Stimulated activated naive CD4-positive, alpha-beta T cell treated with Interleukin-2 at 50 U/mL for 16 hours (primary cell): ENCODE measurements around the gene SORBS2.

ENCODE experiments used
- DNase-seq: peaks from one replicate; lab custom pipeline; 2025; lab: John Stamatoyannopoulos, UW

SORBS2 gene

DNA sequence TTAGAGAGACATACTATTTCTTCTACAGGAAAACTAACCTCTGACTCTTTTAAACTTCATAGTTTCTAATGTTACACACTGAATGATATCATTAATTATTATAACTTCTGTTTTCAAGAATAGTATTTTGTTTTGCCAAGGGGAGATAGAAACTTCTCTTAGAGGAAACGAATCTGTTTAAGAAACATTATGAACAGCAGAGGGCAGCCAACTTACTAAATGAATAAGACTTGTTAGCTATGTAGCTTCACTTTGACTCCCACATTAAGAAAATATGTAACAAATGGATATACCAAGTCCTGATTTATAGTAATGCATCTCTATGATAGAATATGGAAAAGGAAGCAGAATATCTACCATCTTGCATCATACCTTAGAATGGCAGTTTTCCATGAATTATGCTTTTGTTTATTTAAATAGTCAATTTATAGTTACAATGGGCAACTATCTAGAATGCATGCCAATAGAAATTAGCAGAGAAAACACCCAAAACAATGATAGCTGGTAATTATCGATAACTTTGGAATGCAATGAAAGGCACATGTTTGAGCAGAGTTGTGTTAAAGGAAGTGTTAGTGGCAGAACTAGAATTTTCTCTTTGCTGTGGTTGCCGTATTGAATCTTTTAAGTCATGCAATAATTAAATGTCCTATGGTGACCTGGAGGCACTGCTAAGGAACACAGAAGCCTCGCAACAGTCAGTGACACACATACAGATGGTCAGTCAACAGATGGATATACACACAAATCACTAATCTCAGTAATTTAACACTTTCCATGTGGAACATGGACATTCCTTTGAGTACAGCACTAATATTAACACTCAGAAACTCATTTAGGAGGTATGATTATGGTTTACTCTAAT lies 171.0 kb downstream of the SORBS2 start:
- DNase-seq: no peak

- no peak for DNase-seq
These were observed 173.3 kb downstream of the SORBS2 start for GRCh38 chr4:185638548-185639301.

- no peak for DNase-seq
These were observed 173.9 kb downstream of the SORBS2 start for GRCh38 chr4:185638093-185638492.

- no peak for DNase-seq
These were observed 174.7 kb downstream of the SORBS2 start for GRCh38 chr4:185637163-185637875.

- no peak for DNase-seq
These were observed 177.8 kb downstream of the SORBS2 start for GRCh38 chr4:185634066-185634652.

GRCh38 chr4:185626798-185627197 lies 185.2 kb downstream of the SORBS2 start:
- no peak for DNase-seq

DNA sequence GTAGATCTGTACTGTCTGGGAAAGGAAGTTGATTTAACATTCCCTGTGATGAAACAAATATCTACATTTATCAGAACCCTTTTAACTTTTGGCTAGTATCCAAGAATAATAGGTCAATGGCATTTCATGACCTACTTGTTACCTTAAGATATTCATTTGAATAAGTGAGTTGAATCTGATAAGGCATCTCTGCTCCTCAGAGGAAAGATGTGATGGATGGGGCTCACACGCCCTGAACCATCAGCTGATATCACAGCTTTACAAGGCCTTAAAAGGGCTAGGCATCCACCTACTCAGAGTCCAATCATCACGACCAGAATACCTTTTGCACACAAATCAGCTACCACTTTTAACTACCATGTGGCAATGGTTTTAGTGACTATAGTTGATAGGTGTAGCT lies 186.5 kb downstream of the SORBS2 start:
- DNase-seq: no peak

DNA sequence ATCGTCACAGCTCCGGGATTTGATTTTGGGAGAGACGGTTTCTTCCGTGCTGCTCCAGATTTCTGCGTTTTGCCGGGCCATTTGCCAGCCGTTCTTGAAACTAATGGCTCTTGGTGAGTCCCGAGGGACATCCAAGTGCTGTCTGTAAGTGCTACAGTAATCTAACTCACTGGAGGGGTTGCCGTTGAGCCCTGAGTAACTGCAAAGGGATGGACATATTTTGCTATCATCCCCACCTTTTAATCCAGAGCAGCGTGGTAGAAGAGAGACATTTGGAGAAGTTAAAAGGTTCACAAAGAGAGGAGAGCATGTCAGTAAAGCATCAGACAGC lies 187.8 kb downstream of the SORBS2 start:
- no peak for DNase-seq

DNA sequence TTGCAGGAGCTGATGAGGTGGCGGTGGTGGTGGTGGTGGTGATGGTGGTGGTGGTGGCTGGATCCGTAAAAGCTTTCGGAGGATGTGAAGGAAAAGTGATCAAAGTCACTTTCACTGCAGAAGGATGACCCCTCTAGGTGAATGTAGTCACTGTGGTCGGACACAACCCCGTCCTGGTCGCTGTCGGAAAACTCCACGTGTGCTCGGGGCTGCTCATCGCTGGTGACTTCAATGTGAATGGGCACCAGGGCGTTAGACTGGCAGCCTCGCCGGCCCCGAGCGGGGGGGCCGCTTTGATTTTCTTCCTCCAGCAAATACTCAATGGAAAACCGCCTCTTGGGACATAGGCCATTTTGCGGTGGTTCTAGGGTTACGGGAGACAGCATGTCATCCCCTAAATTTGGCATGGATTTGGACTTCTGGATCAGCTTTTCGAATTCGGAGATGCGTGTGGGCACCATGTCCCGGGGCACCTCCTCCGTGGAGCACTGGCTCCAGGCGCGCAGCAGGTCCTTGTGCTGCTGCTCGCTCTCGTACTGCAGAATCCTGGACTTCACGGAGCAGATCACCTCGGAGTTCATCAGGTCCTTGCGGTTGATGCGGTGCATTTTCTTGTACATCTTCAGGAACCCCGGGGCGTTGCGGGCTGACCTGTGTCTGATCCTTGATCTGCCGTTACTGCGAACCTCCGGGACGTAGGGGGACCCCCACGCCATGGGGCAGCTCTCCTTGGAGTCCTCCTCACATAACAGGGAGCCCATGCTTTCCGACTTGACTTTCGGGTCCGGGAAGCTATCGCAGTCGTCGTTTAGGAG lies 188.3 kb downstream of the SORBS2 start:
- DNase-seq: no peak

DNA sequence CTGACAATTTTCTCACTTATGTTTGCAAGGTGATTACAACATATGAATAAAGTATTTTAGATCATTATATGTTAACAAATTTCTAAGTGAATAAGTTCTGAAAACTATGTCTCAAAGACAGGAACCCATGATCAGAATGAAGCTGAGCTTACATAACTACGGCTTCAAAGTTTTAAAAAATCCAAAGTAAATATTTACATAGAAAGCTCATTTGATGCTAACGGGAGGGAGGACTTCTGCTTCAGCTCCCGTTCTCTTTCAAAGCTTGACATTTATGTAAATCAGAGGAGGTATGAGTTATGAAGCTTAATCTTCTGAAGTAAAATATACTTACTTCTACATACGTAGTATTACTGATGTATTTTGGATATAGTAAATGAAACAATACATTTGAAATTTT lies 203.8 kb downstream of the SORBS2 start:
- no peak for DNase-seq

GRCh38 chr4:185602397-185602796 lies 209.6 kb downstream of the SORBS2 start:
- DNase-seq: no peak

GRCh38 chr4:185600801-185601434 lies 211.1 kb downstream of the SORBS2 start:
- DNase-seq: no peak

GRCh38 chr4:185599553-185600243 lies 212.3 kb downstream of the SORBS2 start:
- DNase-seq: no peak

- no peak for DNase-seq
These were observed 213.0 kb downstream of the SORBS2 start for GRCh38 chr4:185598846-185599552.

GRCh38 chr4:185597532-185598188 lies 214.3 kb downstream of the SORBS2 start:
- peak; percentile 50 for DNase-seq

DNA sequence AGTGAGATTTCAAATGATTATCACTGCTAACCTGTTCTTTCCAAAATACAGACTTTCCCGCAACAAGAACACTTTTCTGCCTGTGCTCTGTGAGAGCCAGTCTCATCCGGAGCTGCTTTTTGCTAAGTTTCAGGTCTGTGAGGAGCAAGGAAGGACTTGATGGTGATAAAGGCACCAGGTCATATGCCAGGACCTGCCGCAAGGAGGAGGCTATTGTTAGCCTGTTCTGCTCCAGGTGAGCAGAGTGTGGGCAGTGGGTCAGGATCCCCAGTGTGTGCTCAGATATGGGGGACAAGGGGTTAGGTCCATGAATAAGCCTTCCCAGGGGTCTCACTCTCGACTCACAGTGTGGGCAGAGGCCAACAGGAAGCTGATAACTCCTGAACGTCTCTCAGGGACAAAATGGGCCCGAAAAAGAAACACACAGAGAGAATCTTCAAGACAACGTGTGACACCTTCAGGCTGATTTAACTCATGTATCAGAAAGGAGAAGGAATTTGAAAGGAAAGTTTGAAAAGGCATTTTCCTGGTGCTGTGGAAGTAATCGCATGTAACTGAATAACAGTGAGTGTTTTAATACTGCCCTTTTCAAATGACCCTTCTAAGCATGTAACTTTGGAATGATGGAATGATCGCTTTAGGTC lies 219.0 kb downstream of the SORBS2 start:
- DNase-seq: no peak

DNA sequence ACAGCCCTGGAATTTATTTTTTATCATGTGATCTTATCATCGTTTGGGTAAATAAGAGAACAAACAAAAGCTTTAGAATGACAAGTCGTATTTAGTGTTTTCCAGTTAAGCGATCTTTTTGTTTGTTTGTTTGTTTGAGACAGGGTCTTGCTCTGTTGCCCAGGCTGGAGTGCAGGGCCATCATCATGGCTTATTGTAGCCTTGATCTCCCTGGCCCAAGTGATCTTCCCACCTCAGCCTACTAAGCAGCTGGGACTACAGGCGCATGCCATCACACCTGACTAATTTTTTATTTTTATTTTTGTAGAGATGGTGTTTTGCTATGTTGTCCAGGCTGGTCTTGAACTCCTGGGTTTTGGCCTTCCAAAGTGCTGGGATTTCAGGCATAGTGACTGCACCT lies 219.6 kb downstream of the SORBS2 start:
- DNase-seq: no peak

DNA sequence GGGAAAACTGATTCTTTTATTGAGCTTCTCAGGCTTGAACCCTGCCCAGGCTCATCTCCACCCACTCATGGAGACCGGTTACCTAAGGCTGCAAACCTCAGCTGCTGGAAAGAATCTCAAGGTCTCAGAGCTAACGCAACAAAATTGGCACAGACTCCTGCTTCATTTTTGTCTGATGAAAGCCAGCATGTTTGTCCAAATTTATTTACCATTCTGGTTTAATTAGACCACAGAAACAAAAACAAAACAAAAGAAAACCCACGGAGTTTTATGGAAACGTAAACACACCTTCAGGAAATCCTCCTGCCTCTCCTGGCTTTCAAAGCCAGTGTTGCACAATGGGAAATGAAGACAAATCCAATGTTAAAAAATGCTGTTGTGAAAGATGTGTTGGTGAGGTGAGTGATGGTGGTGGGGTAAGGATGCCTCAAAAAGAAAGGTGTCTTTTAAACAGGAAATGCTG lies 220.3 kb downstream of the SORBS2 start:
- DNase-seq: no peak

- no peak for DNase-seq
These were observed 221.0 kb downstream of the SORBS2 start for GRCh38 chr4:185590982-185591381.
